Measurements from ENCODE around the gene CDX4.
"Not testable (repeated sequence)": the region's sequence is repeated elsewhere in the genome, so short reads cannot be mapped to it uniquely, and the experiment has no call there.

Gene CDX4, protein sequence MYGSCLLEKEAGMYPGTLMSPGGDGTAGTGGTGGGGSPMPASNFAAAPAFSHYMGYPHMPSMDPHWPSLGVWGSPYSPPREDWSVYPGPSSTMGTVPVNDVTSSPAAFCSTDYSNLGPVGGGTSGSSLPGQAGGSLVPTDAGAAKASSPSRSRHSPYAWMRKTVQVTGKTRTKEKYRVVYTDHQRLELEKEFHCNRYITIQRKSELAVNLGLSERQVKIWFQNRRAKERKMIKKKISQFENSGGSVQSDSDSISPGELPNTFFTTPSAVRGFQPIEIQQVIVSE

DNA sequence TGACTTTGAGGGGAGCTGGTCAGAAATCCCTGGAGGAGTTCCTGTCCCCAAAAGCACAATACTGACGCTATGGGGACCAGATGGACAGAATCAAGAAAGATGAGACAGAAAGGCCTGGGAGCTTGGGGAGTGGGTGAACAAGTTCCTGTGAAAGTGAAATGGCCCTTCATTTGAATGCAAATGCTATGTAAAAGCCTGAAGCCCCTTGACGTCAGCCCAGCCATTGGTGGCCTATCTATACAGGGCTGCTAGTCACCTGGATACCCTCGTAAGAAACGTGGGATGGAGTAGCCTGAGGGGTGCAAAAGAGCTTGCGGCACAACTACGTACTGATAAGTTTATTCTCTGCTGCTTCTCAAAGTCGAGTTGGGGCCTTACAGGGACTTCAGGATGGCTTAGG, at the start of gene CDX4:
TSS of gene CDX4 (plus strand) at position 223 of the 400 bp plus-strand sequence. CDS start 201 bp downstream, outside the sequence.
- Mint-ChIP-seq H3K9me3 (no peaks in the 10 kb centered on the region), H3K4me1 (ENCODE audit: low read depth) (no peaks in the 10 kb centered on the region), H3K36me3 (ENCODE audit: low read depth) (no peaks in the 10 kb centered on the region), H3K4me3 (no peak within 1 kb of the TSS), H3K27me3 (peaks cover 34% of the 10 kb centered on the region), H3K27ac (no peak within 1 kb of the TSS)
- intact Hi-C loops (cut with micrococcal nuclease) = no loop called here

DNA sequence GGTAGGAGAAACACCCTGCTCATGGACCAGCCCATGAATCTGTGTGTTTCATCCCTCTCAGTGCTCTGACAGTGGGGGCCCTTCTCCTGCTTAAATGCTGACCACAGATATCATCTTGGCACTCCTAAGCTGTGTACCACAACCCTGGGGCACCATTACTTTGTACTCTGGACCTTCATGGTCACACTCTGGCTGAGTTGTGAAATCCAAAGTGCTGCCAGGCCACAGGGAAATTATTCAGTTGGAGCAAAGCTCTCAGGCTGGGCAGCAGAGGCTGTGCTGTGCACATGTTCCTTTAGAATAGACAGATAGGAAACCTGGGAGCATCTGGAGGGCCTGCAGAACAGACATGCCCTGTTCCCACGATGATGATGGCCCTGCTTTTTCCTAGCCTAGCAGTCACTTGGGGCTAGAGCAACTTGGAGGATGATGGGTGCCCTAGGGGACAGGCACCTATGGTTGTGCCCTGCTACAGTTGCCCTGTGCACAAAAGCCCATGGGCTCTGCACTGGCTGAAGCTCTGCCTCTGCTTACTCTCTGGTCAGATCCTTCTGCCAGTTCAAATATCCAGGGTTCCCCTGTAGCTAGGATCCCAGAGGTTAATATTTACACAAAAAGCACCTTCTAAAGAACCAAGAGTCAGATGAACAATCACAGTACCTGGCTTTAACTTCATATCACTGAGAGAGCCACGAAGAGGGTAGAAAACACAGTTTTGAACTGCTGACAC, 48.5 kb upstream of the CDX4 start:
- H3K9me3 Mint-ChIP-seq = no peaks in the 10 kb centered on the region
- intact Hi-C loops (cut with micrococcal nuclease) = no loop called here
- no peaks in the 10 kb centered on the region for H3K4me1 Mint-ChIP-seq (ENCODE audit: low read depth)
- no peak overlapping the region for H3K27ac Mint-ChIP-seq
- no peaks in the 10 kb centered on the region for H3K27me3 Mint-ChIP-seq
- no peaks in the 10 kb centered on the region for H3K36me3 Mint-ChIP-seq (ENCODE audit: low read depth)
- H3K4me3 Mint-ChIP-seq = no peak overlapping the region

DNA sequence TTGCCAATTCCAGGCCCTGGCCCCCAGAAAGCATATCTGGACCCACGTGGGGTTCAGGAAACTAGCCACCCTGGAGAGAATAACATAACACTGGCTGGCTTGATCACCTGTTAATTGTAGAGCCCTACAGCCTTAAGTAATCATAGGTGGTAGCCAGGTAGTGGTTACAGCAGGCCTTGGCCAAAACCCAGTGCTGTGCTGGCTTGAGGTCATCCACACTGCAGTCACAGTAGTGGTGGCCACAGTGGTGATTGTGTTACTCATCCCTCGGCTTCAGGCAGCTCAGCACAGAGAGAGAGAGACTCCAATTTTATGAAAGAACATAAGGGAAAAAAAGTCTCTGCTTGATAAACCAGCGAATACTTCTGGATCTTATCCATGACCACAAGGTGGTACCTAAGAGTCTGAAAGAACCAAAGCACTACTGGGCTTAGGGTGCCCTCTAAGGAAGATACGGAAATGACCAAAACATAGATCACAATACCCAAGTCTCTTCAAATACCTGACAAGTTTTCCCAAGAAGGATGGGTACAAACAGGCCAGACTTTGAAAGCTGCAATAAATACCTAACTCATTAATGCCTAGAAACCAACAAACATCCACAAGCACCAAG, 46.6 kb upstream of the CDX4 start:
- H3K9me3 Mint-ChIP-seq = no peaks in the 10 kb centered on the region
- intact Hi-C loops (cut with micrococcal nuclease) = no loop called here
- H3K4me3 Mint-ChIP-seq = no peak overlapping the region
- H3K36me3 Mint-ChIP-seq (ENCODE audit: low read depth) = no peaks in the 10 kb centered on the region
- H3K27ac Mint-ChIP-seq = no peak overlapping the region
- no peaks in the 10 kb centered on the region for H3K27me3 Mint-ChIP-seq
- H3K4me1 Mint-ChIP-seq (ENCODE audit: low read depth) = no peaks in the 10 kb centered on the region

DNA sequence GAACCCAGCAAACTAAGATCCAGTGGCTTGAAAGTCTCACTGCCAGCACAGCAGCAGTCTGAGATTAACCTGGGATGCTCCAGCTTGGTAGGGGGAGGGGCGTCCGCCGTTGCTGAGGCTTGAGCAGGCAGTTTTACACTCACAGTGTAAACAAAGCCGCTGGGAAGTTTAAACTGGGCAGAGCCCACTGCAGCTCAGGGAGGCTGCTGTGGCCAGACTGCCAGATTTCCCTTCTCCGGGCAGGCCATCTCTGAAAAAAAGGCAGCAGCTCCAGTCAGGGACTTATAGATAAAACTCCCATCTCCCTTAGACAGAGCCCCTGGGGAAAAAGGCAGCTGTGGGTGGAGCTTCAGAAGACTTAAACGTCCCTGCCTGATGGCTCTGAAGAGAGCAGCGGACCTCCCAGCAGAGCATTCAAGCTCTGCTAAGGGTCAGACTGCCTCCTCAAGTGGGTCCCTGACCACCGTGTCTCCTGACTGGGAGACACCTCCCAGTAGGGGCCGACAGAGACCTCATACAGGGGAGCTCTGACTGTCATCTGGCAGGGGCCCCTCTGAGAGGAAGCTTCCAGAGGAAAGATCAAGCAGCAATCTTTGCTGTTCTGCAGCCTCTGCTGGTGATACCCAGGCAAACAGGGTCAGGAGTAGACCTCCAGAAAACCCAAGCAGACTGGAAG, 45.1 kb upstream of the CDX4 start:
- no peak overlapping the region for H3K4me3 Mint-ChIP-seq
- H3K4me1 Mint-ChIP-seq (ENCODE audit: low read depth) = no peaks in the 10 kb centered on the region
- no peak overlapping the region for H3K27ac Mint-ChIP-seq
- intact Hi-C loops (cut with micrococcal nuclease) = no loop called here
- H3K27me3 Mint-ChIP-seq = no peaks in the 10 kb centered on the region
- H3K9me3 Mint-ChIP-seq = no peaks in the 10 kb centered on the region
- no peaks in the 10 kb centered on the region for H3K36me3 Mint-ChIP-seq (ENCODE audit: low read depth)

DNA sequence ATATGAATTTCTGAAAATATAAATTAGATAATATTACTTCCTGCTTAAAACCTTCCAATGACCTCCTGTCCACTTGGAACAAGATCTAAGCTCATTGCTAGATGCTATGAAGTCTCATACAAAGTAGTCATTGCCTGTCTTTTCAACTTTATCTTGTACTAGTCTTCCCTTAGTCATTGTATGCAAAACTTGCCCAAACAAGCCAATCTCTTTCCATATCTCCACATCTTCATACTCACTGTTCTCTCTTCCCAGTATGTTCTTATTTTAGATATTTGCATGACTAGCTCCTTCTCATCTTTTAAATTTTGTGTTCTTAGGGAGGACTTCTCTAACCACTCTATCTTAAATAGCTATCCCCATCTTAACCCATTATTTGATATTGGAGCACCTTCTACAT, 33.9 kb upstream of the CDX4 start:
- Mint-ChIP-seq H3K27ac (no peak overlapping the region), H3K4me3 (no peak overlapping the region), H3K27me3 (no peaks in the 10 kb centered on the region), H3K9me3 (peaks cover 18% of the 10 kb centered on the region), H3K4me1 (ENCODE audit: low read depth) (no peaks in the 10 kb centered on the region), H3K36me3 (ENCODE audit: low read depth) (no peaks in the 10 kb centered on the region)
- intact Hi-C loops (cut with micrococcal nuclease) = no loop called here

DNA sequence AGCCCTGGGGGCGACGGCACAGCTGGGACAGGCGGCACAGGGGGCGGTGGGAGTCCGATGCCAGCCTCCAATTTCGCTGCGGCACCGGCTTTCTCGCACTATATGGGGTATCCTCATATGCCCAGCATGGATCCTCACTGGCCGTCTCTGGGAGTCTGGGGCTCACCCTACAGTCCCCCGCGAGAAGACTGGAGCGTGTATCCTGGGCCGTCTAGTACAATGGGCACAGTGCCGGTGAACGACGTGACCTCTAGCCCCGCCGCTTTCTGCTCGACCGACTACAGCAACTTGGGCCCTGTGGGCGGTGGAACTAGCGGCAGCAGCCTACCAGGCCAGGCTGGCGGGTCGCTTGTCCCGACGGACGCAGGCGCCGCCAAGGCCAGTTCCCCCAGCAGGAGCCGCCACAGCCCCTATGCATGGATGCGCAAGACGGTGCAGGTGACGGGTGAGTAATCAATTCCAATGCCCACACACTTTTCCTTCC, 500 bp downstream of the CDX4 start:
- no peaks in the 10 kb centered on the region for H3K36me3 Mint-ChIP-seq (ENCODE audit: low read depth)
- peaks cover 34% of the 10 kb centered on the region for H3K27me3 Mint-ChIP-seq
- H3K4me1 Mint-ChIP-seq (ENCODE audit: low read depth) = no peaks in the 10 kb centered on the region
- H3K27ac Mint-ChIP-seq = no peak overlapping the region
- H3K9me3 Mint-ChIP-seq = no peaks in the 10 kb centered on the region
- no peak overlapping the region for H3K4me3 Mint-ChIP-seq
- intact Hi-C loops (cut with micrococcal nuclease) = no loop called here

DNA sequence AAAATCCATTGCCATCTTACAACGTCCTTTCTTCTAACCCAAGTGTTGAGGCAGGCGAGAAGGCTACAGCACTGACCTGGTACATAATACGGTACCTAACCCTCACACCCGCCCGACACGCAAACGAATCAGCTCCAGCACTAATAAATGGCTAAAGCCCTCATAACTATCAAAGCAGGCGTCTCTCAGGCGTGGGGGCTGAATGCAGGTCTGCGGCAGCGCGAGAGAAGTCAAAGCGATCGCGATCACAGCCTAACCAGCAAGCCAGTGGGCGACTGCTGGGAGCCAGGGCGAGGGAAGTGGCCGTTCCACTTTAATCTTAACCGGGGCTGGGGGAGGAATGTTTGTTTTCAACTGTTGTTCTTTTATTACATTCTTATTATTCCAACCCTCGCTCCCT, 1.5 kb downstream of the CDX4 start:
- Mint-ChIP-seq H3K36me3 (ENCODE audit: low read depth) (no peaks in the 10 kb centered on the region), H3K27ac (no peak overlapping the region), H3K27me3 (peaks cover 34% of the 10 kb centered on the region), H3K4me3 (no peak overlapping the region), H3K9me3 (no peaks in the 10 kb centered on the region), H3K4me1 (ENCODE audit: low read depth) (no peaks in the 10 kb centered on the region)
- intact Hi-C loops (cut with micrococcal nuclease) = no loop called here

DNA sequence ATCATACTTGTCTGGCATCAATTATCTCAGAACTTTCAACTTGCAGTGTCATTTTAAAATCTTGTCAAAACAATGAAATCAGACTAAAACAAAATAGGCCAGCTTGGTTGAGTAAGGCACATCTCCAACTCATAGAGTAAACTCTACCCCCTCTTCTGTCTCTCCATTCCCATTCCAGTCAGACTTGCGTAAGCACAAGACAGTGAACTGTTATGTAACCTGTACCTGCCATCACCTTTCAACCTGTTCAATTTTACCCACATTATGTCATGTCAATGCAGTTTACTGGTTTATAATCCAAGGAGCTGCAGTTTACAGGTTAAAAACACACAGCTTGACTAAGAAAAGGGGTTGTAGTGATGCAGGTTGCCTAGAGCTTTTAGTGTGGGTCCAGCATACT, 8.3 kb downstream of the CDX4 start:
- H3K27me3 Mint-ChIP-seq = peaks cover 2% of the 10 kb centered on the region
- no peaks in the 10 kb centered on the region for H3K4me1 Mint-ChIP-seq (ENCODE audit: low read depth)
- no peaks in the 10 kb centered on the region for H3K9me3 Mint-ChIP-seq
- no peak overlapping the region for H3K4me3 Mint-ChIP-seq
- H3K27ac Mint-ChIP-seq = no peak overlapping the region
- intact Hi-C loops (cut with micrococcal nuclease) = no loop called here
- H3K36me3 Mint-ChIP-seq (ENCODE audit: low read depth) = no peaks in the 10 kb centered on the region

DNA sequence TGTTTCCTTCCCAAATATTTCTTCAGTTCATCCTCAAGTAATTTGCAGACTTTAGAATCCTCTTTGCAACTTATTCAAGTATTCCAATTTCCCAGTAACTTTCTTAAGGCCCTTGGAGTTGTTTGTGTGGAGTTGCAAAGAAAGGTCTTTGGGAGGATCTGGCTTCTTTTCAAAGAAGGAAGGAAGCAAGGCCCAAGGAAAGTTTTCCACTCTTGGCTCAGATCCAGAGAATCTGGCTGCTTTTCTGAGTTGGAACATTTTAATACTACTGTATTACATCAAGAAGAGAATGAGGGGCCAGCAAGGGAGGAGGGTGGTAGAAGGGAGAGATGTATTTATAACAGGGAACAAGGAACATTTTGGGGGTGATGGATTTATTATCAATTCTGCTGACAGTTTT, 10.5 kb downstream of the CDX4 start:
- H3K27ac Mint-ChIP-seq = no peak overlapping the region
- no peaks in the 10 kb centered on the region for H3K9me3 Mint-ChIP-seq
- intact Hi-C loops (cut with micrococcal nuclease) = no loop called here
- H3K4me3 Mint-ChIP-seq = no peak overlapping the region
- H3K4me1 Mint-ChIP-seq (ENCODE audit: low read depth) = no peaks in the 10 kb centered on the region
- H3K36me3 Mint-ChIP-seq (ENCODE audit: low read depth) = no peaks in the 10 kb centered on the region
- H3K27me3 Mint-ChIP-seq = no peaks in the 10 kb centered on the region

DNA sequence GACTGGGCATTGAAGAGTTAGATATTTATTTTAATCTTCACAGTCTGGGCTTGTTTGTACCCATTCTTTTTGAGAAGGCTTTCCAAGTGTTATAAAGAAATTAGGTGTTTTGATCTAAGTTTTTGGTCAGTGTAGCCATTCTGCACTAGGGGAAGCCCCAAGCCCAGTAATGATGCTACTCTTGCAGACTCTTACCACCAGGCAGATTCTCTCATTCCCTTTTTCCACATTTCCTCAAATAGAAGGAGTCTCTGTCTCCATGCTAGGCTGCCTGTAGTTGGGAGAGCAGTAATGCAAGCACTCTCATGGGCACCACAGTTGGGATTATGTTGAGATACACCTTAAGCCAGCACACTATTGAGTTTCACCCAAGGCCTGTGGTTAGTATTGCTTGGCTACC, 21.5 kb downstream of the CDX4 start:
- Mint-ChIP-seq H3K9me3 (no peaks in the 10 kb centered on the region), H3K4me3 (no peak overlapping the region), H3K4me1 (ENCODE audit: low read depth) (no peaks in the 10 kb centered on the region), H3K36me3 (ENCODE audit: low read depth) (no peaks in the 10 kb centered on the region), H3K27me3 (no peaks in the 10 kb centered on the region), H3K27ac (no peak overlapping the region)
- intact Hi-C loops (cut with micrococcal nuclease) = no loop called here

DNA sequence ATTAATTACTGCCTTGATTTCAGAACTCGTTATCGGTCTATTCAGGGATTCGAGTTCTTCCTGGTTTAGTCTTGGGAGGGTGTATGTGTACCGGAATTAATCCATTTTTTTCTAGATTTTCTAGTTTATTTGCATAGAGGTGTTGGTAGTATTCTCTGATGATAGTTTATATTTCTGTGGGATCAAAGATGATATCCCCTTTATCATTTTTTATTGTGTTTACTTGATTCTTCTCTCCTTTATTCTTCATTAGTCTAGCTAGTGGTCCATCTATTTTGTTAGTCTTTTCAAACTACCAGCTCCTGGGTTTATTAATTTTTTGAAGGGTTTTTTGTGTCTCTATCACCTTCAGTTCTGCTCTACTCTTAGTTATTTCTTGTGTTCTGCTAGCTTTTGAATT, 32.1 kb downstream of the CDX4 start:
- no peak overlapping the region for H3K27ac Mint-ChIP-seq
- H3K4me1 Mint-ChIP-seq (ENCODE audit: low read depth) = no peaks in the 10 kb centered on the region
- H3K36me3 Mint-ChIP-seq (ENCODE audit: low read depth) = no peaks in the 10 kb centered on the region
- intact Hi-C loops (cut with micrococcal nuclease) = no loop called here
- no peaks in the 10 kb centered on the region for H3K27me3 Mint-ChIP-seq
- no peak overlapping the region for H3K4me3 Mint-ChIP-seq
- peaks cover 26% of the 10 kb centered on the region for H3K9me3 Mint-ChIP-seq

DNA sequence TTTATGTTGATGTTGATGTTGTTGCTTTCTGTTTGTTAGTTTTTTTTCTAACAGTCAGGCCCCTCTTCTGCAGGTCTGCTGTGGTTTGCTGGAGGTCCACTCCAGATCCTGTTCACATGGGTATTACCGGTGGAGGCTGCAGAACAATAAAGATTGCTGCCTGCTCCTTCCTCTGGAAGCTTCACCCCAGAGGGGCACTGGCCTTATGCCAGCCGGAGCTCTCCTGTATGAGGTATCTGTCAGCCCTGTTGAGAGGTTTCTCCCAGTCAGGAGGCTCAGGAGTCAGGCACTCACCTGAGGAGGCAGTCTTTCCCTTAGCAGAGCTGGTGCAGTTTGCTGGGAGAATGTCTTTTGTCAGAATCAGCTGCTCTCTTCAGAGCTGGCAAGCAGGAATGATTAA, 34.7 kb downstream of the CDX4 start:
- Mint-ChIP-seq H3K36me3 (ENCODE audit: low read depth) (no peaks in the 10 kb centered on the region), H3K27me3 (no peaks in the 10 kb centered on the region), H3K27ac (no peak overlapping the region), H3K4me1 (ENCODE audit: low read depth) (no peaks in the 10 kb centered on the region), H3K4me3 (no peak overlapping the region), H3K9me3 (peaks cover 26% of the 10 kb centered on the region)
- intact Hi-C loops (cut with micrococcal nuclease) = no loop called here

DNA sequence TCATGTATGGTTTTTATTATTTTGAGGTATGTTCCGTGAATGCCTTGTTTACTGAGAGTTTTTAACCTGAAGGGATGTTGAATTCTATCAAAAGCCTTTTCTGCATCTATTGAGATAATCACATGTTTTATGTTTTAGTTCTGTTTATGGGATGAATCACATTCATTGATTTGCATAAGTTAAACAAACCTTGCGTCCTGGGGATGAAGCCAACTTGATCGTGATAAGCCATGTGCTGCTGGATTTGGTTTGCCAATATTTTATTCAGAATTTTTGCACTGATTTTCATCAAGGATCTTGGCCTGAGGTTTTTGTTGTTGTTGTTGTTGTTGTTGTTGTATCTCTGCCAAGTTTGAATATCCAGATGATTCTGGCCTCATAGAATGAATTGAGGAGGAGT, 43.8 kb downstream of the CDX4 start:
- H3K27ac Mint-ChIP-seq = no peak overlapping the region
- intact Hi-C loops (cut with micrococcal nuclease) = no loop called here
- no peaks in the 10 kb centered on the region for H3K4me1 Mint-ChIP-seq (ENCODE audit: low read depth)
- H3K4me3 Mint-ChIP-seq = no peak overlapping the region
- no peaks in the 10 kb centered on the region for H3K27me3 Mint-ChIP-seq
- no peaks in the 10 kb centered on the region for H3K36me3 Mint-ChIP-seq (ENCODE audit: low read depth)
- H3K9me3 Mint-ChIP-seq = no peaks in the 10 kb centered on the region

DNA sequence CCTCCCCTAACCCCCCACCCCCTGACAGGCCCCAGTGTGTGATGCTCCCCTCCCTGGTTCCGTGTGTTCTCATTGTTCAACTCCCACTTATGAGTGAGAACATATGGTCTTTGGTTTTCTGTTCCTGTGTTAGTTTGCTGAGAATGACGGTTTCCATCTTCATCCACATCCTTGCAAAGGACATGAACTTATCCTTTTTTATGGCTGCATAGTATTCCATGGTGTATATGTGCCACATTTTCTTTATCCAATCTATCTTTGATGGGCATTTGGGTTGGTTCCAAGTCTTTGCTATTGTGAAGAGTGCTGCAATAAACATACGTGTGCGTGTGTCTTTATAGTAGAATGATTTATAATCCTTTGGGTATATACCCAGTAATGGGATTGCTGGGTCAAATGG, 45.3 kb downstream of the CDX4 start:
- H3K27ac Mint-ChIP-seq; H3K9me3 Mint-ChIP-seq; H3K27me3 Mint-ChIP-seq; intact Hi-C loops (cut with micrococcal nuclease); H3K36me3 Mint-ChIP-seq (ENCODE audit: low read depth); H3K4me3 Mint-ChIP-seq; H3K4me1 Mint-ChIP-seq (ENCODE audit: low read depth): not testable (repeated sequence)
